IMR-90 (cell line): Measurements from ENCODE around the gene WDR74. TPM values are rescaled to one million over a fixed set of nuclear protein-coding genes. Genes with fewer than 3 reads are reported as not detected.

Source experiments
- ATAC-seq: fragments of 200-7000 bp; cut with Tn5 transposase; 2 replicates; pipeline ENCODE4 v1.9.1; 2020; ENCODE audit warnings: low read depth, mild to moderate bottlenecking, moderate library complexity
- BruUV-seq: library from RNA; stranded (reverse); fragments of 400-500 nt; replicated peaks from 2 replicates; lab custom pipeline; 2021; lab: Mats Ljungman, UMichigan
- CTCF ChIA-PET: fragments of 300-600 bp; formaldehyde crosslinking; extraction: SDS; loops from one replicate; lab custom pipeline; 2021; ENCODE audit warnings: antibody characterized with exemption; lab: Yijun Ruan, JAX
- POLR2A ChIA-PET: fragments of 300-600 bp; sonication (Branson Sonifier 250); formaldehyde crosslinking; loops from one replicate; lab custom pipeline; 2022; ENCODE audit warnings: antibody characterized with exemption; ENCODE audit not compliant: unreplicated experiment; lab: Charles Lee
- DNase-seq: peaks from one replicate; pipeline ENCODE4 v3.0.0; 2013
- H2AFZ ChIP-seq: replicated peaks from 2 replicates; pipeline ENCODE3; 2013; ENCODE audit warnings: low read length, mild to moderate bottlenecking; ENCODE audit not compliant: poor library complexity
- H2AK5ac ChIP-seq: 2 replicates; pipeline ENCODE4 v1.6.1; 2013; ENCODE audit warnings: low read depth, low read length, inconsistent platforms
- H2AK9ac ChIP-seq: replicated peaks from 2 replicates; pipeline ENCODE3; 2013; ENCODE audit warnings: mild to moderate bottlenecking, low read depth, low read length, moderate library complexity; ENCODE audit not compliant: poor library complexity
- H2BK120ac ChIP-seq: 2 replicates; pipeline ENCODE4 v1.6.1; 2013; ENCODE audit warnings: low read depth, low read length, inconsistent platforms
- H2BK15ac ChIP-seq: 3 replicates; pipeline ENCODE4 v1.6.1; 2013; ENCODE audit warnings: low read depth, low read length, inconsistent platforms
- H2BK20ac ChIP-seq: 2 replicates; pipeline ENCODE4 v1.6.1; 2013; ENCODE audit warnings: low read depth, mild to moderate bottlenecking, inconsistent platforms, low read length, moderate library complexity
- H2BK5ac ChIP-seq: 2 replicates; pipeline ENCODE4 v1.6.1; 2013; ENCODE audit warnings: mild to moderate bottlenecking, low read depth, low read length, inconsistent platforms; ENCODE audit not compliant: poor library complexity, severe bottlenecking
- H3K14ac ChIP-seq: replicated peaks from 2 replicates; pipeline ENCODE4 v1.6.1; 2013; ENCODE audit warnings: low read depth, low read length, inconsistent platforms
- H3K18ac ChIP-seq: 2 replicates; pipeline ENCODE4 v1.6.1; 2013; ENCODE audit warnings: low read depth, low read length, control low read depth
- H3K23ac ChIP-seq: 2 replicates; pipeline ENCODE4 v1.6.1; 2013; ENCODE audit warnings: low read depth, low read length, inconsistent platforms
- H3K27ac ChIP-seq: 2 replicates; pipeline ENCODE4 v1.5.1; 2013; ENCODE audit warnings: mild to moderate bottlenecking, control low read depth, low read length; ENCODE audit not compliant: insufficient read depth
- H3K27me3 ChIP-seq: 2 replicates; pipeline ENCODE4 v1.6.1; 2013; ENCODE audit warnings: low read length; ENCODE audit not compliant: control insufficient read depth, insufficient read depth
- H3K36me3 ChIP-seq: 2 replicates; pipeline ENCODE4 v1.6.1; 2013; ENCODE audit warnings: low read length, mixed read lengths; ENCODE audit not compliant: control insufficient read depth, insufficient read depth
- H3K4ac ChIP-seq: 2 replicates; pipeline ENCODE4 v1.6.1; 2013; ENCODE audit warnings: low read depth, low read length, inconsistent platforms
- H3K4me1 ChIP-seq: 2 replicates; pipeline ENCODE4 v1.6.1; 2013; ENCODE audit warnings: low read length, mixed read lengths; ENCODE audit not compliant: control insufficient read depth, insufficient read depth
- H3K4me2 ChIP-seq: 2 replicates; pipeline ENCODE4 v1.6.1; 2013; ENCODE audit warnings: low read depth, mild to moderate bottlenecking, control low read depth, low read length, moderate library complexity
- H3K4me3 ChIP-seq: 2 replicates; pipeline ENCODE4 v1.5.1; 2013; ENCODE audit warnings: low read depth, mild to moderate bottlenecking, control low read depth, low read length, moderate library complexity; ENCODE audit not compliant: insufficient read depth
- H3K56ac ChIP-seq: 2 replicates; pipeline ENCODE4 v1.6.1; 2013; ENCODE audit warnings: low read length, inconsistent platforms; ENCODE audit not compliant: insufficient read depth; ENCODE audit errors: extremely low read depth
- H3K79me1 ChIP-seq, 2 experiments: 2 replicates each; pipeline ENCODE4 v1.6.1; 2013; ENCODE audit warnings: low read length in 2 of 2, inconsistent platforms in 1 of 2, low read depth in 1 of 2
- H3K9ac ChIP-seq: 2 replicates; pipeline ENCODE4 v1.6.1; 2013; ENCODE audit warnings: low read depth, low read length, control low read depth
- H3K9me1 ChIP-seq: 2 replicates; pipeline ENCODE4 v1.6.1; 2013; ENCODE audit warnings: low read length, inconsistent platforms; ENCODE audit not compliant: insufficient read depth
- H3K9me3 ChIP-seq: 2 replicates; pipeline ENCODE4 v1.6.1; 2013; ENCODE audit warnings: low read length; ENCODE audit not compliant: control insufficient read depth, insufficient read depth
- H4K20me1 ChIP-seq: 2 replicates; pipeline ENCODE4 v1.6.1; 2013; ENCODE audit warnings: low read length, inconsistent platforms; ENCODE audit not compliant: insufficient read depth
- H4K5ac ChIP-seq: 2 replicates; pipeline ENCODE4 v1.6.1; 2013; ENCODE audit warnings: mild to moderate bottlenecking, low read depth, low read length, control low read depth
- H4K8ac ChIP-seq, 2 experiments: 2 replicates each; pipeline ENCODE4 v1.6.1; 2013; ENCODE audit warnings: low read depth in 2 of 2, low read length in 2 of 2, control low read depth in 1 of 2, inconsistent platforms in 1 of 2
- H4K91ac ChIP-seq: 2 replicates; pipeline ENCODE4 v1.6.1; 2013; ENCODE audit warnings: low read depth, low read length, inconsistent platforms; ENCODE audit not compliant: insufficient read depth
- CEBPB ChIP-seq: IDR thresholded peaks from 2 replicates; pipeline ENCODE4 v1.6.1; 2012; ENCODE audit warnings: low read depth, low read length, improper control_type of control experiment
- CHD1 ChIP-seq: IDR thresholded peaks from 2 replicates; pipeline ENCODE4 v1.6.1; 2012; ENCODE audit warnings: low read depth, low read length, improper control_type of control experiment
- FOS ChIP-seq: fragments of 150-350 bp; IDR thresholded peaks from 2 replicates; pipeline ENCODE4 v1.6.1; 2016; ENCODE audit warnings: low read depth, low read length
- MAZ ChIP-seq: IDR thresholded peaks from 2 replicates; pipeline ENCODE4 v1.6.1; 2012; ENCODE audit warnings: low read depth, mild to moderate bottlenecking, low read length, improper control_type of control experiment, moderate library complexity, borderline replicate concordance
- MXI1 ChIP-seq: IDR thresholded peaks from 2 replicates; pipeline ENCODE4 v1.6.1; 2012; ENCODE audit warnings: low read depth, mild to moderate bottlenecking, low read length, moderate library complexity, borderline replicate concordance
- NFE2L2 ChIP-seq: fragments of 150-350 bp; IDR thresholded peaks from 2 replicates; pipeline ENCODE4 v1.6.1; 2016; ENCODE audit warnings: low read depth, mild to moderate bottlenecking, low read length
- POLR2A ChIP-seq: IDR thresholded peaks from 2 replicates; pipeline ENCODE4 v1.6.1; 2012; ENCODE audit warnings: mild to moderate bottlenecking, low read depth, low read length
- RAD21 ChIP-seq: IDR thresholded peaks from 2 replicates; pipeline ENCODE4 v1.6.1; 2012; ENCODE audit warnings: low read length, improper control_type of control experiment
- RCOR1 ChIP-seq: IDR thresholded peaks from 2 replicates; pipeline ENCODE4 v1.6.1; 2012; ENCODE audit warnings: mild to moderate bottlenecking, low read length, improper control_type of control experiment; ENCODE audit not compliant: insufficient replicate concordance
- RFX5 ChIP-seq: IDR thresholded peaks from 2 replicates; pipeline ENCODE4 v1.8.0; 2012; ENCODE audit warnings: low read depth, mild to moderate bottlenecking, low read length, moderate library complexity
- WGBS, 2 experiments: methylation state at CpG; one replicate each; pipeline versions ENCODE4 v1.1.5 to v1.1.7; 2013; ENCODE audit warnings: missing lambda C conversion rate in 2 of 2; ENCODE audit not compliant: insufficient read length in 1 of 2; ENCODE audit errors: extremely low coverage in 2 of 2; 5-methylcytosine and 5-hydroxymethylcytosine counted together
- dilution Hi-C: fragments of 300-500 bp; cut with HindIII; formaldehyde crosslinking; loops from one replicate; pipeline ENCODE4 v1.14.3; 2018; ENCODE audit warnings: low sequenced_read_pairs; ENCODE audit not compliant: unreplicated experiment
- in situ Hi-C: fragments of 300-500 bp; cut with MboI; formaldehyde crosslinking; loops from 3 replicates; pipeline ENCODE4 v1.14.3; 2019; ENCODE audit warnings: low sequenced_read_pairs, inconsistent platforms, mixed read lengths
- intact Hi-C: fragments of 100-400 bp; cut with micrococcal nuclease; formaldehyde crosslinking; loops from 2 replicates; pipeline ENCODE4 v1.10.0; 2022
- polyA plus RNA-seq, 3 experiments: library from polyadenylated mRNA; depleted of rRNA; stranded (reverse); fragments of >200 nt; gene quantifications; 2 replicates each; pipeline ENCODE4 v1.2.3, GENCODE V29; 2012; ENCODE audit warnings: low replicate concordance in 1 of 3
- total RNA-seq: library from RNA; depleted of rRNA; stranded (reverse); fragments of >200 nt; gene quantifications from 2 replicates; pipeline ENCODE4 v1.2.3, GENCODE V29; 2012
- TF ChIP-seq, protein P1 (sequence below): conservative IDR thresholded peaks from 2 replicates; pipeline ENCODE4 v1.5.1; 2012; ENCODE audit warnings: mild to moderate bottlenecking, low read depth, low read length, improper control_type of control experiment

The WDR74 gene
- total and polyA plus RNA-seq, 2 of the 4 experiments (the other 2 are of a cell fraction): 38.4 to 44.3 TPM

- Histone ChIP-seq H3K9me1 (no peaks in the 10 kb centered on the region), H4K8ac (peak within 1 kb of the TSS; percentile 88 to 94), H3K36me3 (peaks cover 21% of the 10 kb centered on the region), H3K27ac (peak within 1 kb of the TSS; percentile 89), H2BK15ac (no peak within 1 kb of the TSS), H2BK5ac (peak within 1 kb of the TSS; percentile 70), H4K91ac (peak within 1 kb of the TSS; percentile 85), H4K20me1 (peaks cover 11% of the 10 kb centered on the region), H2AK9ac (peak within 1 kb of the TSS; percentile 100), H3K4ac (peak within 1 kb of the TSS; percentile 92), H2BK120ac (peak within 1 kb of the TSS; percentile 35), H3K4me3 (peak within 1 kb of the TSS; percentile 94), H2AK5ac (peak within 1 kb of the TSS; percentile 95), H3K56ac (peak within 1 kb of the TSS; percentile 59), H3K9me3 (no peaks in the 10 kb centered on the region), H3K18ac (peak within 1 kb of the TSS; percentile 18; the same call in 1 of the 2 replicates), H3K27me3 (no peaks in the 10 kb centered on the region), H3K9ac (peak within 1 kb of the TSS; percentile 96), H3K23ac (peak within 1 kb of the TSS; percentile 96), H3K14ac (peak within 1 kb of the TSS; percentile 97), H2BK20ac (peak within 1 kb of the TSS; percentile 33; the same call in 1 of the 2 replicates), H3K79me1 (peaks cover 15 to 40% of the 10 kb centered on the region in 2 experiments; a peak in 3 of 4 replicates), H2AFZ (peak within 1 kb of the TSS; percentile 99), H3K4me1 (peaks cover 11% of the 10 kb centered on the region), H4K5ac (peak within 1 kb of the TSS; percentile 78), H3K4me2 (peak within 1 kb of the TSS; percentile 95)
- in situ Hi-C loops: no loop called here
- TF ChIP-seq RAD21 (peak; percentile 57), POLR2A (peak; percentile 81), CHD1 (0 out of 2 replicates have a peak, but pooled peaks have one; percentile 34), MAZ (peak; percentile 91; the same call in 1 of the 2 replicates), RCOR1 (peak; percentile 92), CEBPB (no peak), NFE2L2 (no peak), MXI1 (peak; percentile 80), FOS (0 out of 2 replicates have a peak, but pooled peaks have one; percentile 7), RFX5 (no peak)
- TF ChIP-seq, protein P1, sequence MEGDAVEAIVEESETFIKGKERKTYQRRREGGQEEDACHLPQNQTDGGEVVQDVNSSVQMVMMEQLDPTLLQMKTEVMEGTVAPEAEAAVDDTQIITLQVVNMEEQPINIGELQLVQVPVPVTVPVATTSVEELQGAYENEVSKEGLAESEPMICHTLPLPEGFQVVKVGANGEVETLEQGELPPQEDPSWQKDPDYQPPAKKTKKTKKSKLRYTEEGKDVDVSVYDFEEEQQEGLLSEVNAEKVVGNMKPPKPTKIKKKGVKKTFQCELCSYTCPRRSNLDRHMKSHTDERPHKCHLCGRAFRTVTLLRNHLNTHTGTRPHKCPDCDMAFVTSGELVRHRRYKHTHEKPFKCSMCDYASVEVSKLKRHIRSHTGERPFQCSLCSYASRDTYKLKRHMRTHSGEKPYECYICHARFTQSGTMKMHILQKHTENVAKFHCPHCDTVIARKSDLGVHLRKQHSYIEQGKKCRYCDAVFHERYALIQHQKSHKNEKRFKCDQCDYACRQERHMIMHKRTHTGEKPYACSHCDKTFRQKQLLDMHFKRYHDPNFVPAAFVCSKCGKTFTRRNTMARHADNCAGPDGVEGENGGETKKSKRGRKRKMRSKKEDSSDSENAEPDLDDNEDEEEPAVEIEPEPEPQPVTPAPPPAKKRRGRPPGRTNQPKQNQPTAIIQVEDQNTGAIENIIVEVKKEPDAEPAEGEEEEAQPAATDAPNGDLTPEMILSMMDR: peak; percentile 74
- dilution Hi-C loops: no loop called here
- POLR2A ChIA-PET: interaction anchor here (1.1 kb wide), 1 partner anchor 54 kb away, joined by 3 read pairs; no protein-coding TSS in a partner anchor
- no TSS peak for BruUV-seq
- intact Hi-C loops: loop anchor here (2.0 to 5.0 kb wide), 2 partner anchors 46 to 95 kb away; partner anchors contain the start of genes SLC3A2, STX5 and TEX54
- WGBS, 2 experiments: 0% methylated on average over 71 of the region's 88 CpGs; no CpG with 5 or more reads in 1 of the 2 experiments
- CTCF ChIA-PET: interaction anchor here (0.6 to 2.8 kb wide), 19 partner anchors 12 to 106 kb away, joined by 3 to 26 read pairs (median 4); partner anchors contain the start of genes NXF1, SLC3A2, TAF6L and ZBTB3
- DNase-seq: peak; percentile 98
- ATAC-seq: peak; percentile 68
Observed at GRCh38 chr11:62787005-62787759, 52.2 kb downstream of the WDR74 start, which contains the start of gene TMEM179B. TSS of gene TMEM179B (plus strand) at chr11:62787402. CDS start at chr11:62787432, 30 bp downstream.
